Activated T-helper 17 cell treated with anti-CD3 and anti-CD28 coated beads, Interleukin-2, amount 50 U/mL, for 72 hours (primary cell): ENCODE data around the gene SPAG16. TPM values are rescaled to one million over a fixed set of nuclear protein-coding genes. Genes with fewer than 3 reads are reported as not detected.
"Not testable (repeated sequence)": the region's sequence is repeated elsewhere in the genome, so short reads cannot be mapped to it uniquely, and the experiment has no call there.

ENCODE experiments used
- ATAC-seq: fragments of 150-1000 bp; cut with Tn5 transposase; replicated peaks from 2 replicates; pipeline ENCODE4 v1.10.0; 2021; ENCODE audit warnings: mild to moderate bottlenecking, moderate library complexity
- H3K27ac Mint-ChIP-seq: one replicate; pipeline ENCODE4 v1.8.0; 2022; ENCODE audit warnings: mixed read lengths
- H3K27me3 Mint-ChIP-seq: one replicate; pipeline ENCODE4 v1.8.0; 2022; ENCODE audit warnings: mixed read lengths
- H3K36me3 Mint-ChIP-seq: one replicate; pipeline ENCODE4 v1.8.0; 2022; ENCODE audit warnings: low read depth, mild to moderate bottlenecking, mixed read lengths
- H3K4me1 Mint-ChIP-seq: one replicate; pipeline ENCODE4 v1.8.0; 2022; ENCODE audit warnings: mixed read lengths
- H3K4me3 Mint-ChIP-seq: one replicate; pipeline ENCODE4 v1.8.0; 2022; ENCODE audit warnings: mild to moderate bottlenecking, mixed read lengths
- H3K9me3 Mint-ChIP-seq: one replicate; pipeline ENCODE4 v1.8.0; 2022; ENCODE audit warnings: mixed read lengths
- total RNA-seq, 2 donors: library from RNA; stranded (reverse); gene quantifications; one replicate each; pipeline ENCODE4 v1.2.3, GENCODE V29; 2022

SPAG16 gene
- total RNA-seq, 2 donors from 2014 or later: 7.2 TPM

- H3K9me3 Mint-ChIP-seq, ATAC-seq, H3K4me1 Mint-ChIP-seq, H3K27ac Mint-ChIP-seq, H3K27me3 Mint-ChIP-seq, H3K36me3 Mint-ChIP-seq, H3K4me3 Mint-ChIP-seq: not testable (repeated sequence)
Observed at GRCh38 chr2:213998976-213999375, 714.7 kb downstream of the SPAG16 start.

GRCh38 chr2:214004463-214004862 lies 720.2 kb downstream of the SPAG16 start:
- H3K4me3 Mint-ChIP-seq: no peak overlapping the region
- peaks cover 5% of the 10 kb centered on the region for H3K9me3 Mint-ChIP-seq
- H3K4me1 Mint-ChIP-seq: no peaks in the 10 kb centered on the region
- no peak overlapping the region for H3K27ac Mint-ChIP-seq
- no peak for ATAC-seq
- no peaks in the 10 kb centered on the region for H3K27me3 Mint-ChIP-seq
- no peaks in the 10 kb centered on the region for H3K36me3 Mint-ChIP-seq

- H3K4me1 Mint-ChIP-seq: no peaks in the 10 kb centered on the region
- no peaks in the 10 kb centered on the region for H3K27me3 Mint-ChIP-seq
- H3K27ac Mint-ChIP-seq: no peak overlapping the region
- H3K9me3 Mint-ChIP-seq: peaks cover 5% of the 10 kb centered on the region
- ATAC-seq: no peak
- H3K36me3 Mint-ChIP-seq: no peaks in the 10 kb centered on the region
- no peak overlapping the region for H3K4me3 Mint-ChIP-seq
Observed at GRCh38 chr2:214005337-214005736, 721.1 kb downstream of the SPAG16 start.

- no peaks in the 10 kb centered on the region for H3K27me3 Mint-ChIP-seq
- no peak for ATAC-seq
Observed at GRCh38 chr2:214006601-214007000, 722.3 kb downstream of the SPAG16 start.

GRCh38 chr2:214011676-214012075 lies 727.4 kb downstream of the SPAG16 start:
- no peaks in the 10 kb centered on the region for H3K9me3 Mint-ChIP-seq
- no peak overlapping the region for H3K4me3 Mint-ChIP-seq
- H3K4me1 Mint-ChIP-seq: no peaks in the 10 kb centered on the region
- no peak overlapping the region for H3K27ac Mint-ChIP-seq
- no peaks in the 10 kb centered on the region for H3K36me3 Mint-ChIP-seq
- no peaks in the 10 kb centered on the region for H3K27me3 Mint-ChIP-seq
- ATAC-seq: no peak

More at GRCh38 chr2:214006601-214007000, 722.3 kb downstream of the SPAG16 start:
- no peaks in the 10 kb centered on the region for H3K36me3 Mint-ChIP-seq
- H3K4me1 Mint-ChIP-seq: no peaks in the 10 kb centered on the region
- H3K4me3 Mint-ChIP-seq: no peak overlapping the region
- no peak overlapping the region for H3K27ac Mint-ChIP-seq
- H3K9me3 Mint-ChIP-seq: peaks cover 5% of the 10 kb centered on the region

- H3K4me3 Mint-ChIP-seq: no peak overlapping the region
- ATAC-seq: no peak
Observed at GRCh38 chr2:214014551-214015220, 730.4 kb downstream of the SPAG16 start.

GRCh38 chr2:214019229-214019972 lies 735.1 kb downstream of the SPAG16 start:
- ATAC-seq: peak; percentile 74
- Mint-ChIP-seq H3K9me3 (no peaks in the 10 kb centered on the region), H3K27me3 (no peaks in the 10 kb centered on the region)

More at GRCh38 chr2:214014551-214015220, 730.4 kb downstream of the SPAG16 start:
- Mint-ChIP-seq H3K27ac (no peak overlapping the region), H3K9me3 (no peaks in the 10 kb centered on the region), H3K27me3 (no peaks in the 10 kb centered on the region), H3K4me1 (no peaks in the 10 kb centered on the region), H3K36me3 (no peaks in the 10 kb centered on the region)

GRCh38 chr2:214019973-214020345 lies 735.7 kb downstream of the SPAG16 start:
- Mint-ChIP-seq H3K27ac (no peak overlapping the region), H3K4me3 (no peak overlapping the region), H3K4me1 (no peaks in the 10 kb centered on the region)

More at GRCh38 chr2:214019229-214019972, 735.1 kb downstream of the SPAG16 start:
- Mint-ChIP-seq H3K4me1 (no peaks in the 10 kb centered on the region), H3K4me3 (no peak overlapping the region), H3K27ac (no peak overlapping the region), H3K36me3 (no peaks in the 10 kb centered on the region)

GRCh38 chr2:214029190-214029589 lies 744.9 kb downstream of the SPAG16 start:
- Mint-ChIP-seq H3K4me1 (no peaks in the 10 kb centered on the region), H3K27me3 (no peaks in the 10 kb centered on the region), H3K4me3 (no peak overlapping the region), H3K9me3 (peaks cover 8% of the 10 kb centered on the region), H3K27ac (no peak overlapping the region), H3K36me3 (no peaks in the 10 kb centered on the region)
- no peak for ATAC-seq

More at GRCh38 chr2:214019973-214020345, 735.7 kb downstream of the SPAG16 start:
- Mint-ChIP-seq H3K27me3 (no peaks in the 10 kb centered on the region), H3K9me3 (no peaks in the 10 kb centered on the region), H3K36me3 (no peaks in the 10 kb centered on the region)
- no peak for ATAC-seq

- Mint-ChIP-seq H3K9me3 (peaks cover 8% of the 10 kb centered on the region), H3K27ac (no peak overlapping the region), H3K4me3 (no peak overlapping the region), H3K36me3 (no peaks in the 10 kb centered on the region), H3K4me1 (no peaks in the 10 kb centered on the region), H3K27me3 (no peaks in the 10 kb centered on the region)
- ATAC-seq: no peak
Observed at GRCh38 chr2:214031566-214031965, 747.3 kb downstream of the SPAG16 start.

GRCh38 chr2:214034417-214034816 lies 750.2 kb downstream of the SPAG16 start:
- no peak overlapping the region for H3K4me3 Mint-ChIP-seq
- ATAC-seq: no peak

GRCh38 chr2:214035091-214035852 lies 751.0 kb downstream of the SPAG16 start:
- Mint-ChIP-seq H3K27ac (no peak overlapping the region), H3K9me3 (peaks cover 3% of the 10 kb centered on the region), H3K4me1 (no peaks in the 10 kb centered on the region), H3K36me3 (no peaks in the 10 kb centered on the region), H3K4me3 (no peak overlapping the region), H3K27me3 (no peaks in the 10 kb centered on the region)
- no peak for ATAC-seq

More at GRCh38 chr2:214034417-214034816, 750.2 kb downstream of the SPAG16 start:
- Mint-ChIP-seq H3K27ac (no peak overlapping the region), H3K9me3 (peaks cover 3% of the 10 kb centered on the region), H3K4me1 (no peaks in the 10 kb centered on the region), H3K27me3 (no peaks in the 10 kb centered on the region), H3K36me3 (no peaks in the 10 kb centered on the region)

GRCh38 chr2:214035921-214036320 lies 751.7 kb downstream of the SPAG16 start:
- no peak overlapping the region for H3K27ac Mint-ChIP-seq
- no peak for ATAC-seq
- no peaks in the 10 kb centered on the region for H3K36me3 Mint-ChIP-seq
- H3K9me3 Mint-ChIP-seq: peaks cover 3% of the 10 kb centered on the region
- H3K4me1 Mint-ChIP-seq: no peaks in the 10 kb centered on the region
- H3K4me3 Mint-ChIP-seq: no peak overlapping the region
- H3K27me3 Mint-ChIP-seq: no peaks in the 10 kb centered on the region

- Mint-ChIP-seq H3K27ac (no peak overlapping the region), H3K4me3 (no peak overlapping the region), H3K36me3 (no peaks in the 10 kb centered on the region), H3K27me3 (no peaks in the 10 kb centered on the region), H3K4me1 (no peaks in the 10 kb centered on the region), H3K9me3 (no peaks in the 10 kb centered on the region)
- ATAC-seq: no peak
Observed at GRCh38 chr2:214038186-214038585, 753.9 kb downstream of the SPAG16 start.
